Ovary (tissue), 3 donors: ENCODE measurements around the gene TBX3.

ENCODE experiments used
- EP300 ChIP-seq: sonication (generic); formaldehyde crosslinking; IDR thresholded peaks from one replicate; pipeline ENCODE4 v1.6.1; 2017; ENCODE audit warnings: antibody characterized with exemption
- POLR2A ChIP-seq: fragments of 450-650 bp; IDR thresholded peaks from one replicate; pipeline ENCODE4 v1.6.1; 2017; ENCODE audit warnings: antibody characterized with exemption, mild to moderate bottlenecking, moderate library complexity
- TF ChIP-seq, protein P1 (sequence below), 3 donors: fragments of 450-650 bp in 2 of 3; fragments of 200-600 bp in 1 of 3; IDR thresholded peaks; one replicate each; pipeline versions ENCODE4 v1.5.1 to v1.8.0; 2016 to 2022; ENCODE audit warnings: antibody characterized with exemption in 3 of 3, mild to moderate bottlenecking in 1 of 3
- donor health status: DM: no; HTN: no; CAD: no.

DNA sequence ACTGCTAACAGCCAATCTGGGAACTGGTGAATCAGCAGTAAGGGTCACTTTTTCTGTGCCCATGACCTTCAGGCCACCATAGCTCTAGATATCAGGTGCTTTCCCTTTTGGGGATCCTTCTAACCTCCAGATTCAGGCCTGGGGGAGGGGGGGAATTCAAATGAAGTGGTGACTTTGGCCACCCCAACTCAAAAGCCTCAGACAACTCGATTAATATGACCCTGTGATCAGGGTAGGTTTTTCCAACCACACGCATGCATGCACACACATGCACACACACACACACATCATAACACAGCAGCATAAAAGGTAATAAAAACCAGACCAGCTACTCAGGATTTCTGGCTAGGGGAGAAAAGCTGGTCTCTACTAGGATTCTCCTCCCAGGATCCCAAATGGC lies 5.3 kb downstream of the TBX3 start:
- TF ChIP-seq, protein P1, sequence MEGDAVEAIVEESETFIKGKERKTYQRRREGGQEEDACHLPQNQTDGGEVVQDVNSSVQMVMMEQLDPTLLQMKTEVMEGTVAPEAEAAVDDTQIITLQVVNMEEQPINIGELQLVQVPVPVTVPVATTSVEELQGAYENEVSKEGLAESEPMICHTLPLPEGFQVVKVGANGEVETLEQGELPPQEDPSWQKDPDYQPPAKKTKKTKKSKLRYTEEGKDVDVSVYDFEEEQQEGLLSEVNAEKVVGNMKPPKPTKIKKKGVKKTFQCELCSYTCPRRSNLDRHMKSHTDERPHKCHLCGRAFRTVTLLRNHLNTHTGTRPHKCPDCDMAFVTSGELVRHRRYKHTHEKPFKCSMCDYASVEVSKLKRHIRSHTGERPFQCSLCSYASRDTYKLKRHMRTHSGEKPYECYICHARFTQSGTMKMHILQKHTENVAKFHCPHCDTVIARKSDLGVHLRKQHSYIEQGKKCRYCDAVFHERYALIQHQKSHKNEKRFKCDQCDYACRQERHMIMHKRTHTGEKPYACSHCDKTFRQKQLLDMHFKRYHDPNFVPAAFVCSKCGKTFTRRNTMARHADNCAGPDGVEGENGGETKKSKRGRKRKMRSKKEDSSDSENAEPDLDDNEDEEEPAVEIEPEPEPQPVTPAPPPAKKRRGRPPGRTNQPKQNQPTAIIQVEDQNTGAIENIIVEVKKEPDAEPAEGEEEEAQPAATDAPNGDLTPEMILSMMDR (IDR thresholded peaks at IDR 0.05), result no peak
- TF ChIP-seq EP300 (no peak), POLR2A (no peak)
